Karpas-422 (cell line): ENCODE measurements around the gene PPP1R27. TPM values are rescaled to one million over a fixed set of nuclear protein-coding genes. Genes with fewer than 3 reads are reported as not detected.
A peak's percentile ranks its signal among the peaks of the same experiment; 100 is the strongest.

Experiments
- DNase-seq: peaks from one replicate; pipeline ENCODE4 v3.0.0-alpha.2; 2015
- H2AFZ ChIP-seq: fragments of 200-600 bp; sonication (generic); 2 replicates; pipeline ENCODE4 v1.6.1; 2014; ENCODE audit warnings: antibody characterized with exemption, low read length, mixed read lengths
- H3K27ac ChIP-seq: fragments of 200-600 bp; sonication (generic); 2 replicates; pipeline ENCODE4 v1.5.1; 2014; ENCODE audit warnings: mild to moderate bottlenecking, low read length, moderate library complexity
- H3K27me3 ChIP-seq: fragments of 200-600 bp; sonication (generic); 2 replicates; pipeline ENCODE4 v1.6.1; 2014; ENCODE audit warnings: low read length, mixed read lengths
- H3K36me3 ChIP-seq: fragments of 200-600 bp; sonication (generic); 2 replicates; pipeline ENCODE4 v1.6.1; 2014; ENCODE audit warnings: low read length, mixed read lengths; ENCODE audit not compliant: insufficient read depth
- H3K4me1 ChIP-seq: fragments of 200-600 bp; sonication (generic); 2 replicates; pipeline ENCODE4 v1.6.1; 2014; ENCODE audit warnings: mild to moderate bottlenecking, low read length, mixed read lengths
- H3K4me2 ChIP-seq: fragments of 200-600 bp; sonication (generic); 2 replicates; pipeline ENCODE4 v1.6.1; 2014; ENCODE audit warnings: low read length, low read depth, mild to moderate bottlenecking; ENCODE audit not compliant: poor library complexity, severe bottlenecking
- H3K4me3 ChIP-seq: fragments of 200-600 bp; sonication (generic); 2 replicates; pipeline ENCODE4 v1.5.1; 2014; ENCODE audit warnings: mild to moderate bottlenecking, antibody characterized with exemption, low read length, mixed read lengths
- H3K79me2 ChIP-seq: fragments of 200-600 bp; sonication (generic); 2 replicates; pipeline ENCODE4 v1.6.1; 2014; ENCODE audit warnings: mild to moderate bottlenecking, low read length, mixed read lengths
- H3K9ac ChIP-seq: fragments of 200-600 bp; sonication (generic); 2 replicates; pipeline ENCODE4 v1.6.0; 2014; ENCODE audit warnings: low read length
- H3K9me2 ChIP-seq: fragments of 200-600 bp; sonication (generic), shearing (Covaris generic); replicated peaks from 2 replicates; pipeline ENCODE4 v1.6.0; 2014; ENCODE audit warnings: mild to moderate bottlenecking, low read length, moderate library complexity; ENCODE audit not compliant: insufficient read depth
- H3K9me3 ChIP-seq: fragments of 300-700, 200-600 bp; sonication (generic); 2 replicates; pipeline ENCODE4 v1.6.1; 2014; ENCODE audit warnings: low read length, mixed read lengths
- H4K20me1 ChIP-seq: fragments of 200-600 bp; sonication (generic); 2 replicates; pipeline ENCODE4 v1.6.1; 2014; ENCODE audit warnings: mild to moderate bottlenecking, antibody characterized with exemption, low read length, low read depth; ENCODE audit not compliant: insufficient read depth
- total RNA-seq: library from RNA; depleted of rRNA; stranded (reverse); fragments of >200 nt; shearing (Covaris generic); gene quantifications from 2 replicates; pipeline ENCODE4 v1.2.3, GENCODE V29; 2014; ENCODE audit warnings: low replicate concordance

PPP1R27 gene
- total RNA-seq, 1 experiment from 2014 or later = not detected

DNA sequence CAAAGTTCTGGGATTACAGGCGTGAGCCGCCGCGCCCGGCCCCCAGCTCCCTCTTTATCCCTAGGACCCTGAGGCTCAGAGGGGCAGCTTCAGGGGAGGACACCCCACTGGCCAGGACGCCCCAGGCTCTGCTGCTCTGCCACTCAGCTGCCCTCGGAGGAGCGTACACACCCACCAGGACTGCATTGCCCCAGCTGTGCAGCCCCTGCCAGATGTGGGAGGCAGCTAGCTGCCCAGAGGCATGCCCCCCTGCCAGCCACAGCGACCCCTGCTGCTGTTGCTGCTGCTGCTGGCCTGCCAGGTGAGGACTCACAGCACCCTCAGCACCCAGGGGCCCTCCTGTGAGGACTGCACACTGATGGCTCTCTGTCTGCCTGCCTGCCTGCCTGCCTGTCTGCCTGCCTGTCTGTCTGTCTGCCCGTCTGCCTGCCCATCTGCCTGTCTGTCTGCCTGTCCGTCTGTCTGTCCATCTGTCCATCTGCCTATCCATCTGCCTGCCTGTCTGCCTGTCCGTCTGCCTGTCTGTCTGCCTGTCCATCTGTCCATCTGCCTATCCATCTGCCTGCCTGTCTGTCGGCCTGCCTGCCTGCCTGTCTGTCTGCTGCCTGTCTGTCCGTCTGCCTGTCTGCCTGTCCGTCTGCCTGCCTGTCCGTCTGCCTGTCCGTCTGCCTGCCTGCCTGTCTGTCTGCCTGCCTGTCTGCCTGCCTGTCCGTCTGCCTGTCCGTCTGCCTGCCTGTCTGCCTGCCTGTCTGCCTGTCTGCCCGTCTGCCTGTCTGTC is 25.9 kb downstream of the PPP1R27 start:
- H2AFZ ChIP-seq = no peak overlapping the region
- no peaks in the 10 kb centered on the region for H3K79me2 ChIP-seq
- H3K4me1 ChIP-seq = no peaks in the 10 kb centered on the region
- peak; percentile 76 for DNase-seq
- H3K9ac ChIP-seq = no peak overlapping the region
- no peaks in the 10 kb centered on the region for H3K36me3 ChIP-seq
- no peak overlapping the region for H3K4me3 ChIP-seq
- no peak overlapping the region for H3K4me2 ChIP-seq
- H3K27me3 ChIP-seq = no peaks in the 10 kb centered on the region
- no peak overlapping the region for H3K27ac ChIP-seq
- H3K9me2 ChIP-seq = no peaks in the 10 kb centered on the region
- no peaks in the 10 kb centered on the region for H3K9me3 ChIP-seq
- H4K20me1 ChIP-seq = no peaks in the 10 kb centered on the region

DNA sequence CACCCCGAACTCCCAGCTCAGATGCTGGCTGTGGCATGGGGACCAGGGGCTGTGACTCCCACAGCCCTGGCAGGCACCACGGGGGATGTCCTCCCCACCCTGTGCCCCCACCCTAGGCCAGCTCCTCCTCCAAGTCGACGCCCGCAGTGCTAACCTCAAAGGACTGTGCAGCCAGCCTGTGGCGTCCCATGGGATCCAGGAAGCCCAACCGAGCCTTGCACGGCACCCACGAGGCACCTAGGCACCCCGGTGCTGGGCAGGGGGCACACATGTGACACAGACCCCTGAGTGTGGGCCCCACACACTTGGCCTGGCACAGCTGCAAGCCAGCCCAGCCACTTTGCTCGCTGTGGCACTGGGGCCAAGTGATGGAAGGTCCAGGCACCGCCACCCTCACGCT is 27.0 kb downstream of the PPP1R27 start:
- DNase-seq = no peak
- Histone ChIP-seq H3K9ac (no peak overlapping the region), H2AFZ (no peak overlapping the region), H3K27ac (no peak overlapping the region), H3K9me2 (no peaks in the 10 kb centered on the region), H3K4me3 (no peak overlapping the region), H3K79me2 (no peaks in the 10 kb centered on the region), H4K20me1 (no peaks in the 10 kb centered on the region), H3K4me2 (no peak overlapping the region), H3K4me1 (no peaks in the 10 kb centered on the region), H3K9me3 (no peaks in the 10 kb centered on the region), H3K36me3 (no peaks in the 10 kb centered on the region), H3K27me3 (no peaks in the 10 kb centered on the region)

GRCh38 chr17:81807210-81807719 is 27.6 kb downstream of the PPP1R27 start:
- no peaks in the 10 kb centered on the region for H3K9me2 ChIP-seq
- no peaks in the 10 kb centered on the region for H3K36me3 ChIP-seq
- H3K79me2 ChIP-seq = no peaks in the 10 kb centered on the region
- no peaks in the 10 kb centered on the region for H3K27me3 ChIP-seq
- H3K27ac ChIP-seq = no peak overlapping the region
- no peak overlapping the region for H3K9ac ChIP-seq
- H3K4me2 ChIP-seq = no peak overlapping the region
- H4K20me1 ChIP-seq = no peaks in the 10 kb centered on the region
- no peaks in the 10 kb centered on the region for H3K4me1 ChIP-seq
- no peak overlapping the region for H2AFZ ChIP-seq
- no peak for DNase-seq
- no peaks in the 10 kb centered on the region for H3K9me3 ChIP-seq
- H3K4me3 ChIP-seq = no peak overlapping the region

GRCh38 chr17:81806461-81807209 is 28.2 kb downstream of the PPP1R27 start:
- H3K9me2 ChIP-seq = no peaks in the 10 kb centered on the region
- no peaks in the 10 kb centered on the region for H4K20me1 ChIP-seq
- H3K9me3 ChIP-seq = no peaks in the 10 kb centered on the region
- no peaks in the 10 kb centered on the region for H3K79me2 ChIP-seq
- no peak overlapping the region for H3K9ac ChIP-seq
- no peak overlapping the region for H3K4me2 ChIP-seq
- H3K27ac ChIP-seq = no peak overlapping the region
- H2AFZ ChIP-seq = no peak overlapping the region
- H3K4me3 ChIP-seq = no peak overlapping the region
- no peaks in the 10 kb centered on the region for H3K36me3 ChIP-seq
- no peak for DNase-seq
- no peaks in the 10 kb centered on the region for H3K4me1 ChIP-seq
- H3K27me3 ChIP-seq = no peaks in the 10 kb centered on the region

DNA sequence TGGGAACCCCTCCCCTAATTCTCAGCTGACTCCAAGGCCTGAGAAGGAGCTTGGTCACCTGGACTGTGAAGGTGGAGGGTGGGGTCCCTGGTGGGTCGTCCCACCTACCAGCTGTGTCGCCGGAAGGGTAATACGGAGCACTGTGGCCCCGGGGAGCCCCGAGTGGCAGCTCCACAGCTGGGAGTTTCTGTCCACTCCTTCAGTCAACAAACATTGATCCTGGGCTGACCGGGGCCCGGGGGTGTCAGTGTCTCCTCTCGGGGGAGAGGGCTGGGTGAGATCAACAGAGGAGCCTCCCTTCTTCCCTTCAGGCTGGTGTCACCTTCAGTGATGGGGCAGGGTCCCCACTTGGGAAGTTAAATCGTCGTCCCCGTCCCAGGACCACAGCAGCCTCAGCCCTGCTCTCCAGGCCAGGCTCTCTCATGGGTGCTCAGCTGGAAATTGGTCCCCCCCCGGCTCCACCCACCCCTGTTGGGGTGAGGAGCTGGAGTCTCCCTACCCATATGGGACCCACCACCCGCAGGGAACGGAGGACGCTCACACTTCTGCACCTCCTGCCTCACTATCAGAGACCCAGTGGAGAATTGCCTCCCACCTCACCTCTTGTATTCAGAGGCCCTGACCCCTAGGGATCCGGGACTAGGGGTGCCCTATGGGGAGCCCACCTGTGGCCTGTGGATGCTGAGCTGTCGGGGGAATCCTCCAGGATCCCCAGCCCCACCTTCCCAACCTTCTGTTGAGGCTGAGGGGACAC is 29.0 kb downstream of the PPP1R27 start:
- Histone ChIP-seq H3K4me1 (no peaks in the 10 kb centered on the region), H2AFZ (no peak overlapping the region), H3K9ac (no peak overlapping the region), H3K27me3 (no peaks in the 10 kb centered on the region), H3K4me3 (no peak overlapping the region), H4K20me1 (no peaks in the 10 kb centered on the region), H3K79me2 (no peaks in the 10 kb centered on the region), H3K4me2 (no peak overlapping the region), H3K9me2 (no peaks in the 10 kb centered on the region), H3K27ac (no peak overlapping the region), H3K36me3 (no peaks in the 10 kb centered on the region), H3K9me3 (no peaks in the 10 kb centered on the region)
- no peak for DNase-seq

- Histone ChIP-seq H3K36me3 (no peaks in the 10 kb centered on the region), H3K27ac (no peak overlapping the region), H4K20me1 (no peaks in the 10 kb centered on the region), H3K9me2 (no peaks in the 10 kb centered on the region), H2AFZ (no peak overlapping the region), H3K4me2 (no peak overlapping the region), H3K4me3 (no peak overlapping the region), H3K9me3 (no peaks in the 10 kb centered on the region), H3K27me3 (no peaks in the 10 kb centered on the region), H3K79me2 (no peaks in the 10 kb centered on the region), H3K4me1 (no peaks in the 10 kb centered on the region), H3K9ac (no peak overlapping the region)
- DNase-seq = no peak
Measured at GRCh38 chr17:81804559-81805399, 30.1 kb downstream of the PPP1R27 start.

DNA sequence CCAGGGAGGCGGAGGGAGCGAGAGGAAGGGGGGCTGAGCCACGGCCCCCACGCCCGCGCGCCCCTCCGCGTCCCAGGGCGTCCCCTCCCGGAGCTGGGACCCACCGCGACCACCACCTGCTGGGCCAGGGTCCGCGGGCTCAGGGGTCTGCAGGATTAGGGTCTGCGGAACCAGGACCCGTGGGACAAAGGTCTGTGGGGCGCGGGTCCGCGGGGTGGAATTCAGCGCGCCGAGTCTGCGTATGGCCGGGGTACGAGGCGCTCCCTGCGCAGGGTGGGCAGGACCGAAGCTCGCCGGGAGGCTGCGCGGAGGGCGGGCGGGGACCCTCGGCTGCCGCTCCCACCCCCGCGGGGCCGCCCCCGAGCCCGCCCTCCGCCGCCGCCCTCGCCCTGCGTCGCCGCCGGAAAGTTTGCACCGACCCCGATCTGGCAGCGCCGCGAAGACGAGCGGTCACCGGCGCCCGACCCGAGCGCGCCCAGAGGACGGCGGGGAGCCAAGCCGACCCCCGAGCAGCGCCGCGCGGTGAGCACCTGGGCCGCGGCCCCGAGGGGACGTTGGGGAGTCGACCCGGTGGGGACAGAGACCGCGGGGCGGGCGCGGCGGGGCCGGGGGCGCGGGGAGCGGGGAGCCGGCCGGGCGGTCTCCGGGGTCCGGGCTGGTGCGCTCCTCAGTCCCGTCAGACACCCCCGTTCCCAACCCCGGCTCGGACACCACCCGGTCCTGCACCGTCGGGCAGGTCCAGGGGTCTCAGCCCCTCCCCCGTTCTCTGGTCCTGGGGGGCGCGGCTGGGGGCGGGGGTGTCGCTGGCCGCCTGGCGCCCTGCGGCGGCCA is 30.9 kb downstream of the PPP1R27 start, which contains the start of gene GCGR:
GCGR (plus strand) TSS at position 423 of the 831 bp plus-strand sequence. CDS start 4,869 bp downstream, outside the sequence.
- no peaks in the 10 kb centered on the region for H3K36me3 ChIP-seq
- no peaks in the 10 kb centered on the region for H3K4me1 ChIP-seq
- no peaks in the 10 kb centered on the region for H3K79me2 ChIP-seq
- no peak within 1 kb of the TSS for H3K9ac ChIP-seq
- H3K27me3 ChIP-seq = no peaks in the 10 kb centered on the region
- H3K4me3 ChIP-seq = no peak within 1 kb of the TSS
- no peaks in the 10 kb centered on the region for H3K9me2 ChIP-seq
- H3K4me2 ChIP-seq = no peak within 1 kb of the TSS
- H3K9me3 ChIP-seq = no peaks in the 10 kb centered on the region
- no peaks in the 10 kb centered on the region for H4K20me1 ChIP-seq
- H2AFZ ChIP-seq = no peak within 1 kb of the TSS
- no peak for DNase-seq
- H3K27ac ChIP-seq = no peak within 1 kb of the TSS
